GM19328 (cell line): Measurements from ENCODE around the gene ANAPC13.

Source experiments
- ATAC-seq: cut with Tn5 transposase; IDR thresholded peaks from one replicate; pipeline ENCODE4 v1.9.1; 2021; ENCODE audit warnings: mild to moderate bottlenecking, moderate library complexity; ENCODE audit not compliant: unreplicated experiment

The ANAPC13 gene, protein sequence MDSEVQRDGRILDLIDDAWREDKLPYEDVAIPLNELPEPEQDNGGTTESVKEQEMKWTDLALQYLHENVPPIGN

DNA sequence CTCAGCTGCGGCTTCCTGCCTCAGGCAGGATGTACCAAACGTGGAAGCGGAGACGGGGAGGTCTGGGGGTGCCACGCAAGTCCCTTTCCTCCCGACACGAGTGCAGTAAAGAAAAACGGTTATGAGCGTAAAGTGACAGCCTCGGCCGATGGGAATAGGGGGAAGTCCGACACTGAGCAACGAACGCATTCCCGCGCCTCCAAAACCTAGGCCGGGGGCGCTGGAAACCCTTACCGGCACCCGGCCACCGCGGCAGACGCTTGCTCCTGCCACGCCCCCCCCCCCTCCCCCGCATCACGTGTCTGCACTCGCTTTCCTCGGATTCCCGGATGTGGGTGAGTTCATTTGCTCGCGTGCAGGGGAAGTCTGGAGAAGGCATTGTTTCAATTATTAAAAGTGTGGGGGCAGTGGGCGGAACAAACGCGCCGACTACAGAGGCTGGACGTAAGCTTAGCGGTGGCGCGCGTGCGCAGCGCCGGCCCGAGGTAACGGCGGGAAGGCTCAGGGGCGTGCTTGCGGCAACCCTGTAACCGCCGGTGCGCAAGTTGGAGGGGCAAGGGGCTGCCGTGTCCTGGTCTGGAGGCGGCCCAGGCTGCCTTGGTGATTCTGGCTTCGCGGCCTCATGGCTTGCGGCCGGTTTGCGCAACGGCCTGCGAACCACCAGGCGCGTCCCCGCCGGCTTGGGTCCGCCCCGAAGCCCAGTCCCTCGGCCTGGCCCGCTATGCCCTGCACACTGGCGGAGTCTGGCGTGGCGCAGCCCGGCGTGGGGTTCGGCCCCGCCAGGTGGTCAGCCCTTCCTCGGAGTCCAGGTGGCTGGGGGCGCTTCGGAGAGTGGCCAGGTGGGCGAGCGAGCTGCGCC is at the start of gene ANAPC13, which contains the start of gene CEP63:
TSS of gene ANAPC13 (minus strand) at position 268 of the 859 bp plus-strand sequence. CDS start 3,081 bp downstream, outside the sequence.
TSS of gene CEP63 (plus strand) at position 340 of the 859 bp plus-strand sequence. CDS start 9,264 bp downstream, outside the sequence.
- ATAC-seq: peak; percentile 80

DNA sequence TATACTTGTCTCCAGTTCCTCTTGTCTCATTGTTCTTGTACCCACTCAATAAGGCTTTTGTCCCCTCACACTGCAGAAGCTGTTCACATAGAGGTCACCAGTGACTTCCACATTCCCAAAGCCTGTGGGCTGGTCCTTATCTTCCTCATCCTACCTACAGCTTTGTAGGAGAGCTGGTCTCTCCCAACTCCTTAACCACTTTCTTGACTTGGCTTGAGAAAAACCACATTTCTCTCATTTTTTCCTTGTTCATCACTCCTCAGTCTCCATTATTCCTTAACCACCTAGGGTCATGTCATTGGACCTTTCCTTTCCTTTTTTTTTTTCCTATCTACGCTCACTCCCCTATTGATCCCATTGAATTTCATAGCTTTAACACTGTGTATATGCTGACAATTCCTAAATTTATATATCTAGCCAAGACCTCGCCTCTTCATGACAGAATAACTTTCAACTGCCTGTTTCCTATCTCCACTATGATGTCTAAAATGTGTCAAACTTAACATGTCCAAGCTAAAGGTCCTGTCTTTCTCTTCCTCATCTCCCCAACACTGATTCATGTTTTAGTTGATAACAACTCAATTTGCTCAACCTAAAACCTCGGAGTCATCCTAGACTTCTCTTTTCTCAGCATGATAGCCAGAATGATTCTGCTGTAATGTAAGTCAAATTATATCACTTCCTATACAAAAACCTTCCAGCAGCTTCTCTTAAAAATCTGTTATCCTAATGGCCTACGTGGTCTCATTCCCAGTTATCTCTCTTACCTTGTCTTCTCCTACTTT is 49.6 kb upstream of the ANAPC13 start:
- no peak for ATAC-seq

DNA sequence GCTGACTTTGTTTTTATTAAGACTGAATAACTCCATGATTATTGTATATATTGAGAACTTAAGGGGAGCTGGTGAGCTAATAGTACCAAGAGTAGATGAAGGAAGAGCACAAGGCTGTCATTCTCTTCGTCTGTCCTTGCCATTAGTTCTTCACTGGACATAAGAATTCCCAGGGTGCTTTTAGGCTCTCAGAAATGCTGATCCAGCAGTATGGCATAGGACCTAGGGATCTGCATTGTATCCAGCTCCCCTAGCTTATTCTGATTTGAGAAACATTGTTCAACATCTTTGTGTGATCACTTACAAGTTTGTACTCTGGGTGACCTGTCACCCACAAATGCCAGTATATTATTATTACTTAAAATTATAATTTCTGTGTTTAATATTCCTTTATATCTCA is 47.7 kb upstream of the ANAPC13 start:
- no peak for ATAC-seq

- no peak for ATAC-seq
These were observed 41.9 kb upstream of the ANAPC13 start for GRCh38 chr3:134527538-134528186.

DNA sequence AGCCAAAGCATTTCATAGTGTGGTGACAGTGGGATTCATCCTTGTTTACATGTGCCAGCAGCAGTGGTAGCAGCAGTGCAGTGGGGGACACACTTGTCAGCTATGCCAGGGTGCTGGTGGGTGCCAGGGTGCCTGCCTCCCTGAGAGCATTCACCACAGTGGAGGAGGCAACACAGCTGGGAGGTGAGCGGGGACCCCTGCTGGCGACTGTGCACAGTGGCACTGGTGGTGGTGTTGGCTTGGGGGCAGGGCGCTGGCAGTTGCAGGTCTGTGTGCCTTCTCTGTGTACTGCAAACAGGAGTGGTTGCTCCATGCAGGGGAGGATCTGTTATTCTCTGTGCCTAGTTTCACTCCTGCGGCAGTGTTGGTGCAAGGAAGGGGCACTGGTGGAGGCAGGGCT is 41.3 kb upstream of the ANAPC13 start:
- ATAC-seq: no peak

DNA sequence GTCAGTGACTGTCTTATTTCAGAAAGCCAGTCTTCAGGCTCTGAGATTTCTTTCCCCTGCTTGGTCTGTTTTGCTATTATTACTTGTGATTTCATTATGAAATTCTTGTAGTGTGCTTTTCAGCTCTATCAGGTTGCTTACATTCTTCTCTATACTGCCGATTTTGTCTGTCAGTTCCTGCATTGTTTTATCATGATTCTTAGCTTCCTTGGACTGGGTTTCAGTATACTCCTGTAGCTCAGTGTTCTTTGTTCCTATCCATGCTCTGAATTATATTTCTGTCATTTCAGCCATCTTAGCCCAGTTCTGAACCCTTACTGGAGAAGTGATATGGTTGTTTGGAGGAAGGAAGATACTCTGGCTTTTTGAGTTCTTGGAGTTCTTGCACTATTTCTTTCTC is 40.5 kb upstream of the ANAPC13 start:
- ATAC-seq: no peak

- no peak for ATAC-seq
These were observed 39.5 kb upstream of the ANAPC13 start for GRCh38 chr3:134525293-134525692.

DNA sequence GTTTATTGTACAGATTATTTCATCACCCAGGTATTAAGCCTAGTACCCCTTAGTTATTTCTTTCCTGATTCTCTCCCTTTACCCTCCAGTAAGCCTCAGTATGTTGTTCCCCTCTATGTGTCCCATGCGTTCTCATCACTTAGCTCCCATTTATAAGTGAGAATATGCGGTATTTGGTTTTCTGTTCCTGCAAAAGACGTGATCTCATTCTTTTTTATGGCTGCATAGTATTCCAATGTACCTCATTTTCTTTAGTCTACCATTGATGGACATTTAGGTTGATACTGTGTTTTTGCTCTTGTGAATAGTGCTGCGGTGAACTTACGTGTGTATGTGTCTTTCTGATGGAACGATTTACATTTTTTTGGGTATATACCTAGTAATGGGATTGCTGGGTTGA is 36.8 kb upstream of the ANAPC13 start:
- no peak for ATAC-seq

DNA sequence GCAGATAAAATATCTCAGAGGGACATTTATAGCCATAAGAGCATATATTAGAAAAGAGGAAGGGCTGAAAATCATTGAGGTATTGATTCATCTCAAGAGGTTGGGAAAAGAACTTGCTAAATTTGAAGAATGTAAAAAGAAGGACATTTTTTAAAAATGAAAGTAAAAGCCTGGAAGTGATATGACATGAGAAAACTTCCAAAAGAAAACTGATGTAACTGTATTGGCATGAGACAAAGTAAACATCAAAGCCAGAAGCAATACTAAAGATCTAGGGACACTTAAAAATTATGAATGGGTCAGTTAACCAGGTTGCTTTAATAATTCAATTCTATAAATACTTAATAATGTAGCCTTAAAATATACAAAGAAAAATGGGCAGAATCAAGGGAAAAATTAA is 32.0 kb upstream of the ANAPC13 start:
- ATAC-seq: no peak

DNA sequence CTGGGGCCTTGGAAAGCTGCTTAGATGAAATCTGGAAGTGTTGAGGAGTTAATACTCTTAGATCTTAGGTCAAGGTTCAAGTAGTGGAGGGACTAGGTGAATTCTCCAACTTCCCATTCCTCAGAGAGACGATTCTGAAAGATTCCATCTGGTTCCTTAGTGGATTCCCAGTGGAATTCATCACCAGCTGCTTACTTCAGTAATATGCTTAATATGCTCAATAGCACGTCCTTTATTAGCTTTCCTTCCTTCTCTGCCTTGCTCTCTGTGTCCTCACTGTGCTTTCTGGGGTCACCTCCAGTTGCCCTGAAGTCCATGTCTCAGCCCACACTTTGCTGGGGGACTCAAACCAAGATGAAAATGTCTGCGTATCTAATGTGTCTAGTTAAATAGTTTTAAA is 31.1 kb upstream of the ANAPC13 start:
- no peak for ATAC-seq

DNA sequence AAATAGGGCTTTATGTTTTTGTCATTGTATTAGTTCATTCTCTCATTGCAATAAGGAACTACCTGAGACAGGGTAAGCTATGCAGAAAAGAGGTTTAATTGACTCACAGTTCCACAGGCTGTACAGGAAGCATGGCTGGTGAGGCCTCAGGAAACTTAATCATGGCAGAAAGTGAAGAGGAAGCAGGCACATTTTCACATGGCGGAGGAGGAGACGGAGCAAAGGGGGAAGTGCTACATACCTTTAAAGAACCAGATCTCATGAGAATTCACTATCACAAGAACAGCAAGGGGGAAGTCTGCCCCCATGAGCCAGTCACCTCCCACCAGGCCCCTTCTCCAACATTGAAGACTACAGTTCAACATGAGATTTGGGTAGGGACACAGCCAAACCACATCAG is 25.7 kb upstream of the ANAPC13 start:
- ATAC-seq: no peak

DNA sequence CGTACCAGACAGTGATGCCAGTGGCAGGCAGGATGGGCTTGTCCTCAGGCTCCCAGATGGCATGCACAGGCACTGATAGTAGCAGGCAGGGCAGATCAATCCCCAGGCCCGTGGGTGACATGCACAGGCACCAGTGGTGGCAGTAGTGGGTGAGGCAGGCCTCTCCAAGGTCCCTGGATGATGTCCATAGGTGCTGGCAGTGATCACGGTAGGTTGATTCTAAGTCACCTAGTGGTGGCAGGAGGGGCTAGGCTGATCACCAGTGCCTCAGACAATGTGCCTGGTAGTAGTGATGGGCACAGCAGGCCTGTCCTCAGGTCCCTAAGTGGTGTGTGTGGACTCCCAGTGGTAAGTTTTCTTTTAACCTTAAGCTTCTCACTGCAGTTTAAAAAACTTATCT is 19.7 kb upstream of the ANAPC13 start:
- ATAC-seq: no peak

- no peak for ATAC-seq
These were observed 18.3 kb upstream of the ANAPC13 start for GRCh38 chr3:134504132-134504531.

DNA sequence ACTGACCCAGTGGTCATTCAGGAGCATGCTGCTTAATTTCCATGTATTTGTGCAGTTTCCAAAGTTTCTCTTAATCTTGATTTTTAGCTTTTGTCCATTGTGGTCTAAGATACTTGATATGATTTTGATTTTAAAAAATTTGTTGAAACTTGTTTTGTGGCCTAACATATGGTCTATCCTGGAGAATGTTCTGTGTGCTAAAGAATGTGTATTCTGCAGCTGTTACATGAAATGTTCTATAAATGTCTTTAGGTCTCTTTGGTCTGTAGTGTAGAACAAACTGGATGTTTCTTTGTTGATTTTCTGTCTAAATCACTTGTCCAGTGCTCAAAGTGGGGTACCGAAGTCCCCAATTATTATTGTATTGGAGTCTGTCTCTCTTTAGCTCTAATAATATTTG is 17.5 kb upstream of the ANAPC13 start:
- no peak for ATAC-seq

DNA sequence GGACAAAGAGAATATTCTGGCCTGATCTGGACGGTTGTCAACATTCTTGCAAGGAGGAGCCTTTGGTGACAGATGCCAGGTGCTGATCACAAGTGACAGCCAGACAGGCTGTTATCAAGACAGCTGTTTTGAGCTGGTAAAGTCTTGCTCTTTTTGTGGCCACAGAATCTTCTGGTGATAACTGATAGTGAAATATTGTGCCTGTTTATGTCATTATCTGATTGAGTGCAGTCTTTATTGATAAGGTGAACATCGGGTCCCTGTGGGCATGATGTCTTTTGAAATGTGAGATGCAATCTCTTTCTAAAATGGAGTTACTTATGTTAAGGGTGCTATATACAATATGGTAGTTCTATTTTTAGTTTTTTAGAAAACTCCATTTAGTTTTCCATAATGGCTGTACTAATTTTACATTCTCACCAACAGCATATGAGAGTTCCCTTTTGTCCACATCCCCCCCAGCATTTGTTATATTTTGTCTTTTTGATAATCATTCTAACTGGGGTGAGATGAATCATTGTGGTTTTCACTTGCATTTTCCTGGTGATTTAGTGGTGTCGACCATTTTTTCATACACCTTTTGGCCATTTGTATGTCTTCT is 10.8 kb upstream of the ANAPC13 start:
- no peak for ATAC-seq

- ATAC-seq: no peak
These were observed 10.2 kb upstream of the ANAPC13 start for GRCh38 chr3:134495980-134496379.

DNA sequence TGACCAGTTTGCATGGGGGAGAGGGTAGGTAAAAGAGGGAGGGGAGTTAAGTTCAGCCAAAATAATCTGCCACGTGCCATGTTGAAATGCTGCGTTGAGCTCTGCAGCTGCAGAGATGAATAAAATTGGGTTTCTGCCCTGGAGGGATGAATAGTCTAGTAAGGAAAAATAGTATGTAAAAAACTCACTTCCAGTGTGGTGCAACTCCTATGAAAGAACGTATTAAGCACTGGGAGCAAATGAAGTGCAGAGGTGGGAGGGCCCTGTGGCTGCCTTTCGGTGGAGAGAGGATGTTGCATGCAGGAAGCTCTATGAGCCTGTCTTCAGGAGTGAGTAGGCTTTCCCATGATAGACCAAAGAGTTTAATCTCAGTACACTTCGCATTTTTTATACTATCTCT is 8.7 kb upstream of the ANAPC13 start:
- ATAC-seq: no peak

GRCh38 chr3:134487406-134487805 is 1.6 kb upstream of the ANAPC13 start:
- no peak for ATAC-seq

- ATAC-seq: peak; percentile 9
These were observed 824 bp upstream of the ANAPC13 start for GRCh38 chr3:134486577-134487041.

- ATAC-seq: peak; percentile 2
These were observed 589 bp downstream of the ANAPC13 start for GRCh38 chr3:134485075-134485717.
